Measurements from ENCODE around the gene ANAPC7.
"Not testable (repeated sequence)": the region's sequence is repeated elsewhere in the genome, so short reads cannot be mapped to it uniquely, and the experiment has no call there.

The ANAPC7 gene

GRCh38 chr12:110431957-110432587 lies 28.6 kb upstream of the ANAPC7 start:
- no peak overlapping the region for H3K9ac ChIP-seq (ENCODE audit: low read length)
- TF ChIP-seq EZH2 (IDR thresholded peaks at IDR 0.05; ENCODE audit: borderline replicate concordance, low read length) (no peak), CTCF (IDR thresholded peaks at IDR 0.05; ENCODE audit: low read length) (no peak)

GRCh38 chr12:110429676-110430075 lies 26.2 kb upstream of the ANAPC7 start:
- H3K9me3 ChIP-seq (ENCODE audit: low read length); H3K4me2 ChIP-seq (ENCODE audit: low read length); H3K79me2 ChIP-seq (ENCODE audit: insufficient read depth, low read length): not testable (repeated sequence)

More at GRCh38 chr12:110431957-110432587, 28.6 kb upstream of the ANAPC7 start:
- no peaks in the 10 kb centered on the region for H3K9me3 ChIP-seq (ENCODE audit: low read length)
- H3K4me2 ChIP-seq (ENCODE audit: low read length), result no peak overlapping the region
- no peaks in the 10 kb centered on the region for H4K20me1 ChIP-seq (ENCODE audit: insufficient read depth, low read length)
- no peaks in the 10 kb centered on the region for H3K9me2 ChIP-seq (ENCODE audit: low read depth, low read length)
- no peaks in the 10 kb centered on the region for H3K4me1 ChIP-seq (ENCODE audit: insufficient read depth, low read length, severe bottlenecking)
- no peak overlapping the region for H3K4me3 ChIP-seq (ENCODE audit: low read depth, low read length, poor library complexity, severe bottlenecking)
- no peak overlapping the region for H2AFZ ChIP-seq (ENCODE audit: low read length)
- H3K79me2 ChIP-seq (ENCODE audit: insufficient read depth, low read length), result no peaks in the 10 kb centered on the region
- H3F3A ChIP-seq (ENCODE audit: insufficient read depth, low read length), result no peaks in the 10 kb centered on the region
- peaks cover 13% of the 10 kb centered on the region for H3K36me3 ChIP-seq (ENCODE audit: insufficient read depth, low read length)
- H3K27me3 ChIP-seq (ENCODE audit: insufficient read depth, low read length), result no peaks in the 10 kb centered on the region
- H3K27ac ChIP-seq (ENCODE audit: low read depth, low read length, poor library complexity, severe bottlenecking), result peak overlapping the region; percentile 35

GRCh38 chr12:110426406-110426805 lies 22.9 kb upstream of the ANAPC7 start:
- H2AFZ ChIP-seq (ENCODE audit: low read length), result no peak overlapping the region
- no peaks in the 10 kb centered on the region for H3K79me2 ChIP-seq (ENCODE audit: insufficient read depth, low read length)
- no peak for TF ChIP-seq EZH2 (IDR thresholded peaks at IDR 0.05; ENCODE audit: borderline replicate concordance, low read length)

More at GRCh38 chr12:110429676-110430075, 26.2 kb upstream of the ANAPC7 start:
- H3K27me3 ChIP-seq (ENCODE audit: insufficient read depth, low read length); H2AFZ ChIP-seq (ENCODE audit: low read length); H3K9me2 ChIP-seq (ENCODE audit: low read depth, low read length); H4K20me1 ChIP-seq (ENCODE audit: insufficient read depth, low read length); H3K9ac ChIP-seq (ENCODE audit: low read length); H3K27ac ChIP-seq (ENCODE audit: low read depth, low read length, poor library complexity, severe bottlenecking); H3K4me1 ChIP-seq (ENCODE audit: insufficient read depth, low read length, severe bottlenecking); H3K4me3 ChIP-seq (ENCODE audit: low read depth, low read length, poor library complexity, severe bottlenecking); H3F3A ChIP-seq (ENCODE audit: insufficient read depth, low read length); H3K36me3 ChIP-seq (ENCODE audit: insufficient read depth, low read length): not testable (repeated sequence)

GRCh38 chr12:110424237-110424636 lies 20.7 kb upstream of the ANAPC7 start:
- no peak overlapping the region for H3K9ac ChIP-seq (ENCODE audit: low read length)
- no peak overlapping the region for H3K27ac ChIP-seq (ENCODE audit: low read depth, low read length, poor library complexity, severe bottlenecking)
- no peak for TF ChIP-seq EZH2 (IDR thresholded peaks at IDR 0.05; ENCODE audit: borderline replicate concordance, low read length)
- no peak for TF ChIP-seq CTCF (IDR thresholded peaks at IDR 0.05; ENCODE audit: low read length)
- no peaks in the 10 kb centered on the region for H3K9me3 ChIP-seq (ENCODE audit: low read length)
- no peaks in the 10 kb centered on the region for H3K4me1 ChIP-seq (ENCODE audit: insufficient read depth, low read length, severe bottlenecking)
- no peak overlapping the region for H3K4me2 ChIP-seq (ENCODE audit: low read length)
- no peaks in the 10 kb centered on the region for H3K9me2 ChIP-seq (ENCODE audit: low read depth, low read length)
- no peaks in the 10 kb centered on the region for H3F3A ChIP-seq (ENCODE audit: insufficient read depth, low read length)
- H2AFZ ChIP-seq (ENCODE audit: low read length), result no peak overlapping the region
- no peaks in the 10 kb centered on the region for H3K27me3 ChIP-seq (ENCODE audit: insufficient read depth, low read length)
- H3K79me2 ChIP-seq (ENCODE audit: insufficient read depth, low read length), result no peaks in the 10 kb centered on the region
- no peaks in the 10 kb centered on the region for H4K20me1 ChIP-seq (ENCODE audit: insufficient read depth, low read length)
- H3K4me3 ChIP-seq (ENCODE audit: low read depth, low read length, poor library complexity, severe bottlenecking), result no peak overlapping the region
- H3K36me3 ChIP-seq (ENCODE audit: insufficient read depth, low read length), result no peaks in the 10 kb centered on the region

More at GRCh38 chr12:110426406-110426805, 22.9 kb upstream of the ANAPC7 start:
- no peak overlapping the region for H3K4me3 ChIP-seq (ENCODE audit: low read depth, low read length, poor library complexity, severe bottlenecking)
- no peaks in the 10 kb centered on the region for H3F3A ChIP-seq (ENCODE audit: insufficient read depth, low read length)
- H3K27me3 ChIP-seq (ENCODE audit: insufficient read depth, low read length), result no peaks in the 10 kb centered on the region
- H3K4me2 ChIP-seq (ENCODE audit: low read length), result no peak overlapping the region
- H3K9me2 ChIP-seq (ENCODE audit: low read depth, low read length), result no peaks in the 10 kb centered on the region
- no peak overlapping the region for H3K27ac ChIP-seq (ENCODE audit: low read depth, low read length, poor library complexity, severe bottlenecking)
- no peaks in the 10 kb centered on the region for H3K4me1 ChIP-seq (ENCODE audit: insufficient read depth, low read length, severe bottlenecking)
- no peaks in the 10 kb centered on the region for H4K20me1 ChIP-seq (ENCODE audit: insufficient read depth, low read length)
- H3K9ac ChIP-seq (ENCODE audit: low read length), result no peak overlapping the region
- H3K9me3 ChIP-seq (ENCODE audit: low read length), result no peaks in the 10 kb centered on the region
- no peaks in the 10 kb centered on the region for H3K36me3 ChIP-seq (ENCODE audit: insufficient read depth, low read length)

All from OCI-LY1 (cell line).